GM21786 (cell line): ENCODE results near the gene TMPRSS11A.

ENCODE experiments used
- ATAC-seq: cut with Tn5 transposase; IDR thresholded peaks from one replicate; pipeline ENCODE4 v1.9.1; 2021; ENCODE audit not compliant: unreplicated experiment

Gene TMPRSS11A

GRCh38 chr4:67915400-67915966 lies 47.8 kb downstream of the TMPRSS11A start:
- no peak for ATAC-seq

DNA sequence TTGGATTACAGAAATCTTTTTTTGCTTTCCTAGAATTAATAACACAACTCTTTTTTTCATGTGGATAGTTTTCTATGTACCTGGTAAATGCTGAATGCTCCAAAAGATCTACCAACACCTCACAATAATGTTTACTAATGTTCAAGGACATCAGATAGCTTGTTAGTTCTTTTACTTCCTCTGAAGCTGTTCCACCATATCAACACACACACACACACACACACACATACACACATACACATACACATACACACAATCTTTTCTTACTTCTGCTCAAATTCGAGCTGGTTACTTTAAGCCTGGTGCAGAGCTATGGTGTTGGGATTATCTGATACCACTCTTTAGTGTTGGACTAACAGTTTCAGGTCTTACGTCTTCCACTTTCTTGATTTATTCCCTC lies 51.2 kb downstream of the TMPRSS11A start:
- no peak for ATAC-seq

DNA sequence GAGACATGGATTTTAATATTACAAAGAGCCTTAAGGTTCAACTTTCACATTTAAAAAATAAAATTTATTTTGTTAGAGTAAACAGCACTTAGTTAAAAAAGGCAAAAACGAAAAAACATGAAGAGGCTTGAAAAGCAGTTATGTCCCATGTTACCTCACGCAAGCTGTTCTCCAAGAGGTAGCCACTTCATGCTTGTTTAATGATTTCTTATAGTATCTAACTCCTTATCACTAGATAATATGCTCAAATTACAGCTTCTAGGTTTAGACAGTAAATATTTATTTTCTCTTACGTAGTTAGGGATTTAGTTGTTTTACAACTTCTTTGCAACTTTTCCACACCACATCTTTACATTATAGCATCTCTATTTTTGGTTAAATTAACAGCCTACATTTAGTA lies 51.7 kb downstream of the TMPRSS11A start:
- ATAC-seq, result no peak

- no peak for ATAC-seq
Observed at GRCh38 chr4:67911141-67911540, 52.2 kb downstream of the TMPRSS11A start.

DNA sequence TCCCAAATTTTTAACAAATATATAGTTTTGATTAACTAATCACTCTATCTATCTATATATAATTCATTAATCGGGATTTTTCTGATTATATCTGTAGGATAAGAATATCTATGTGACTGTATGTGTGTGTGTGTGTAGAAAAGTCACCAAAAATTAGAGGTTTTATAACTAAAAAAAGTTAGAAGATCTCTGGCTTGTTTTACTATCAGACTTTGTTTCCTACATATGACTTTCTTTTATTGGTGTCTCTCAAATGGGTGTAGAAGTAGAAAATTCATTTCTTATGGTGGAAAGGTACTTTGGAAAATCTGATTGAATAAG lies 52.7 kb downstream of the TMPRSS11A start:
- ATAC-seq, result no peak

GRCh38 chr4:67909905-67910584 lies 53.2 kb downstream of the TMPRSS11A start:
- ATAC-seq, result no peak

GRCh38 chr4:67907650-67908049 lies 55.6 kb downstream of the TMPRSS11A start:
- no peak for ATAC-seq

DNA sequence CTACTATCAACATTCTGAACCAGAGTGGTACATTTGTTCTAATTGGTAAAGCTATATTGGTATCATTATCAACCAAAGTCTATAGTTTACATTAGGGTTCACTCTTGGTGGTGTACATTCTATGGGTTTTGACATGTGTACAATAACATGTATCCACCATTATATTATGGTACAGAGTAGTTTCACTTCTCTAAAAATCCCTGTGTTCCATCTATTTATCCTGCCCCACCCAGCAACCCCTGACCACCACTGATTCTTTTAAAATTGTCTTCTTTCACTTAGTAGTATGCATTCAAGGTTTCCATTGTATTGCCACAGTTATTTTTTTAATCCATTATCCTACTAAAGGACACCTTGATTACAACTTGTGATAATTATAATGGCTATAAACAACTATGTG lies 64.2 kb downstream of the TMPRSS11A start:
- no peak for ATAC-seq

DNA sequence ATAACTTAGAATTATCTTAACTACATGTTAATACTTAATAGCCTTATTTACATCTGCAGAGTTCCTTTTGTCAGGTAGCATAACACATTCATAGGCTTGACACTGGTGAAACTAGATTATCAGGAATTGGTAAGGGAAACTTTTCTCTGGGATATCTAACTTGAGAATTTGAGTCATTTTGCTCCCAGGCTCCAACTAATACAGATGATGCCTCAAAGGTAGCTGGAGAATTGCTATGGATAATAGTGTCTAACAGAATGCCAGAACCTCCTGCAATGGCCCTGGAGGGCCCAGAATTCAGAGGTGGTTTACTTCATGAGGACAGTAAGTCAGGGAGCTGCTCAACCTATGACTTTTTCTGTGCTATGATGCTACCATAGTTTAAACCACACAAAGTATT lies 65.6 kb downstream of the TMPRSS11A start:
- no peak for ATAC-seq

DNA sequence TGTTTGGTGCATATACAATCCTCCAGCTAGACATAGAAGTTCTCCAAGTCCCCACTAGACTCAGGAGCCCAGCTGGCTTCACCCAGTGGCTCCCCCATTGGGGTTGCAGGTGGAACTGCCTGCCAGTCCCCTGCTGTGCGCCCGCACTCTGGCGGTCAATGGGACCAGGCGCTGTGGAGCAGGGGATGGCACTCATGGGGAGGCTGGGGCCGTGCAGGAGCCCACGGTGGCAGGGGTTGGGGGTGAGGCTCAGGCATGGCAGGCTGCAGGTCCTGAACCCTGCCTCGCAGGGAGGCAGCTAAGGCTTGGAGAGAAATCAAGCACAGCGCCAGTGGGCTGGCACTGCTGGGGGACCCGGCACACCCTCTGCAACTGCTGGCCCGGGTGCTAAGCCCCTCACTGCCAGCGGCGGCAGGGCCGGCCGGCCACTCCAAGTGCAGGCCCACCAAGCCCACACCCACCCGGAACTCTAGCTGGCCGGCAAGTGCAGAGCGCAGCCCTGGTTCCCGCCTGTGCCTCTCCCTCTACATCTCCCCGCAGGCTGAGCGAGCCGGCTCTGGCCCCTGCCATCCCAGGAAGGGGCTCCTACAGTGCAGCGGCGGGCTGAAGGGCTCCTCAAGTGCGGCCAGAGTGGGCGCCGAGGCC lies 66.8 kb downstream of the TMPRSS11A start:
- no peak for ATAC-seq

- no peak for ATAC-seq
Observed at GRCh38 chr4:67894659-67895058, 68.6 kb downstream of the TMPRSS11A start.

DNA sequence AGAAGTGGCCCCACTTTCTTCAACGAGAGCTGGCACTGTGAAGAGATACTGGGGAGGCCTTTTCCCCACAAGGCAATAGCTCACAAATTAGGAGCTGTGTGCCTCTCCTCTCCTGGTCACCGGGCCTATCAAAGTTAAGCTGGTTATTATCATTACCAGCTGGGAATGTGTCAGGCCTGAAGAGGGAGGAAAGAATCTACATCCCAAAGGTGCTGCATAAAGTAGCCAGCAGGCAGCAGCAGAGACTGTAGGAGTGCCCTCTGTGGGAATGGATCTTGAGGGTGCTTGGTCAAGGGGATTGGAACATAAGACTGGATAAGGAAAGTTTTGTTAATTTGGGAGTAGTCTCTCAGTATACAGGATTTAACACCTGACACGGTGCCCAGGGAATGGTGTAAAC lies 70.4 kb downstream of the TMPRSS11A start:
- ATAC-seq, result no peak

GRCh38 chr4:67892253-67892652 lies 71.0 kb downstream of the TMPRSS11A start:
- no peak for ATAC-seq

DNA sequence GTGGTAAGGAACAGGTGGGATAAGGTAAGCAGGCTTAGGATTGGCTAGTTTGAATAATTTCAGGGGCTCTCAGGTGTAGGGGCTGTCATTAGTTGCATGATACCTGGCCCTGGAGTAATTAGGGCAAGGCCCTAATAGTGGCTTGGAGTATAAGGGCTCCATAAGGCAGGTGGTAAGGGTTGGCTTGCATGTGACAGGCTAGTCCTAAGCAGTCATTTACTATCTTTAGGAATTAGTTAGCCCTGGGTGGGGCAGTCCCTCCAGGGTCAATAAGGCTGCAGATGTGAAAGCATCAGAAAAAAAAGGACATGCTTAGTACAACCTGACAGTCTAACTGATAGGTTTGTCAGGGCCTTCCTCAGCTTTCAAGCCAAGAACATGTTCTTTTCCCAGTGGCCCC lies 71.6 kb downstream of the TMPRSS11A start:
- ATAC-seq, result no peak

DNA sequence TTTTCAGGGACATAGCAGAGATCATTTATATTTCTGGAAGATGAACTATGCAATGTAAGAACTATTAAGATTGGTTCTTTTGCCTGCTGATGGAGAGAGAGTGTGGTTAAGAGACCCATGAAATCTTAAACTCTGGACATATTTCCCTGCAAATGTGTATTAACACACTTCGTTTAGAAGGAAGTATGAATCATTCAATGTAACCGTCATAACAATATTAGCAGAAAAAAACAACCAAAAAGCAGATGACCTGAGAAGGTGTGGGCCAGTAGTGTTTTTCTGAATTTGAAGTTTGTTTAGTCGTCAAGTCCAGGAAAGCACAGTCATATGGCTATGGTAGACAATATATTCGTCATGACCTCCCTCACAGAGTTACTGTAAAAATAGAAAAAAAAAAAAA lies 77.0 kb downstream of the TMPRSS11A start:
- no peak for ATAC-seq

GRCh38 chr4:67885762-67886161 lies 77.5 kb downstream of the TMPRSS11A start:
- ATAC-seq, result no peak

- ATAC-seq, result no peak
Observed at GRCh38 chr4:67884701-67885100, 78.6 kb downstream of the TMPRSS11A start.

DNA sequence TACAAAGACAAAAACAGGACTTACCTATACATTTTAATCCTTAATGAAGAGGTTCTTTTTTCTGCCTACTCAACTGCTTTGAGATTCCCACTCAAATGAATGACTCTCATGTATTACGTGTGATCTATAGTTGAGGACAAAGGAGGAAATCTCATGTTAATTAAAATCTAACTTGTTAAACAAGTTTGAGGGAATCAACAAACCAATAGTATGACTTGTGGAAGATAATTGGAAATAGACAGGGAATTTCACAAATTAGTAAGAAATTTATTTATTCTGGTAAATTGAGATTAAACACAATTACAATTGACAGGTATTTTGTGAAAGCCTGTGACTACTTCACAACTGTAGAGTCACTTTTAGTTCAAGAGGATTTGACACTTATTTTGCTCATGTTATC lies 79.4 kb downstream of the TMPRSS11A start, which contains the start of gene TMPRSS11D:
Gene TMPRSS11D, minus strand, starts transcription at position 101 of the 400 bp plus-strand sequence. Its CDS starts 69 bp downstream, at position 32.
- no peak for ATAC-seq

DNA sequence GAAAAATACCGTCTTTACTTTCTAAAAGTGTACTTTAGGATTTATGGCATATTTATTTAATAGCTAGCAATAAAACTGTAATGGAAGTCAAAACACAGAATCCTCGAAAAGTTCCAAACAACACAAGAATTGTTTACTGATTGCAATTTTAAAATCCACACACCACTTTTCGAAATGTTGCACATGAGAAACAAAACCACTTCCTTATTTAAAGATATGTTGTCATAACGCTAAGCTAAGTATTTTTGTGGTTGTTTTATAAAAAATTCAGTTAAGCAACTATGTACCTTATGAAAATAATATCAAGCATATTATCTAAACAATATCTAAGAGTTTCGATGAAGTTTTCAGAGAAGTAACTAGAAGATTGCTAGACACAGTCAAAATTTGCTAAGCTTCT lies 79.8 kb downstream of the TMPRSS11A start:
- no peak for ATAC-seq

GRCh38 chr4:67880866-67881610 lies 82.3 kb downstream of the TMPRSS11A start:
- ATAC-seq, result no peak

DNA sequence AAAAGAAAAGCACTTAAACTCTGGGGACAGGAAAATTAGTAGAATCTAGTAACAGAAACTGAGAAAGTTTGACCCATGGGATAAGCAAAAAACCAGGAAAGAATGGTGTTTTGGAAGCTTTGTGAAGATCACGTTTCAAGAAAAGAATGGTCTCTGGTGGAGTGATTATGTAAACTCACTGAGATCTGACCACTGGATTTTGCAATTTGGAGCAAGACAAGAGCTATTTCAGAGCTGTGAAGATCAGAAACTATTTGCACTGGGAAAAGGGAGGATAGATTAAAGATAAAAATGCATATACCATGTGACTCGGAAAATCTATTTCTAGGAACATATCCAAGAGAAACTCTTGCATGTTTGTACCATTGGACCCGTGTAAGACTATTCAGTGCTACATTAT lies 83.8 kb downstream of the TMPRSS11A start:
- no peak for ATAC-seq

DNA sequence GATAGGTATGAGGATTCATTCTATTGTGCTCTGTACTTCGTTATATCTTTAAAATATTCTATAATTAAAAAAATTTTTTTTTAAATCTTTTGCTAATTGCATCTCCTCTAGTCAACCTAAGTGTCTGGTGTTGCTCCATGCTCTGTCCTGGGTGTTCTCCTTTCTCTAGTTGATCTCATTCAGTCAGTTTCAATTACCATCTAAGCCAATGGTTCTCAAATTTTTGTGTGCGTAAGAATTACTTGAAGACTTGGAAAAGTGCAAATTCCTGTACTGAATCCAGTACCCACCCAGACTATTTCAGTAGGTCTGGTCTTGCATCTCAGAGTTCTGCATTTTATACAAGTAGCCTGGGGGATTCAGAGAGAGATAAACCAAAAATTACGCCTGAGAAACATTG lies 86.2 kb downstream of the TMPRSS11A start:
- ATAC-seq, result no peak
